Ovary (tissue), 9 donors: Measurements from ENCODE around the gene ASPM. TPM values are rescaled to one million over a fixed set of nuclear protein-coding genes. Genes with fewer than 3 reads are reported as not detected.

Experiments
- DNase-seq, 5 donors: peaks; one replicate each; pipeline ENCODE4 v3.0.0-alpha.2; 2019 to 2020
- H3K27ac ChIP-seq, 2 donors: fragments of 200-600 bp; one replicate each; pipeline versions ENCODE4 v1.5.1 to v1.8.0; 2019 to 2022
- H3K27me3 ChIP-seq: fragments of 200-600 bp; one replicate; pipeline ENCODE4 v1.8.0; 2022
- H3K36me3 ChIP-seq: fragments of 200-600 bp; sonication (generic); one replicate; pipeline ENCODE4 v1.5.1; 2019
- H3K4me1 ChIP-seq: one replicate; pipeline ENCODE4 v1.8.1; 2013; ENCODE audit warnings: mild to moderate bottlenecking, moderate library complexity; ENCODE audit not compliant: insufficient read depth
- H3K4me3 ChIP-seq: fragments of 200-600 bp; sonication (generic); one replicate; pipeline ENCODE4 v1.5.1; 2017
- H3K9me3 ChIP-seq, 2 donors: fragments of 200-600 bp in 1 of 2; sonication (generic) in 1 of 2; one replicate each; pipeline versions ENCODE4 v1.5.1 to v1.8.1; 2013 to 2019; ENCODE audit warnings: mild to moderate bottlenecking in 1 of 2, moderate library complexity in 1 of 2
- EP300 ChIP-seq: sonication (generic); formaldehyde crosslinking; IDR thresholded peaks from one replicate; pipeline ENCODE4 v1.6.1; 2017; ENCODE audit warnings: antibody characterized with exemption
- POLR2A ChIP-seq: fragments of 450-650 bp; IDR thresholded peaks from one replicate; pipeline ENCODE4 v1.6.1; 2017; ENCODE audit warnings: antibody characterized with exemption, mild to moderate bottlenecking, moderate library complexity
- WGBS, 3 donors: extraction: QIAGEN DNeasy Blood & Tissue Kit in 1 of 3; methylation state at CpG; one replicate each; pipeline versions ENCODE4 v1.1.5 to v1.1.7; 2013 to 2017; 5-methylcytosine and 5-hydroxymethylcytosine counted together
- intact Hi-C, 4 donors: fragments of 100-400 bp; cut with DNase I; formaldehyde crosslinking; loops; one replicate each; pipeline versions ENCODE4 v1.11.0 to v1.15.1; 2022 to 2023
- polyA plus RNA-seq, 2 donors: library from polyadenylated mRNA; stranded (reverse); fragments of 200-250 nt in 1 of 2; fragments of 350-450 nt in 1 of 2; fragmentation: Illumina TruSeq in 1 of 2; extraction: RNeasy Lipid Tissue Mini Kit (QIAGEN cat#74804) in 1 of 2; gene quantifications; one replicate each; pipeline ENCODE4 v1.2.3, GENCODE V29; 2013 to 2014
- total RNA-seq, 7 donors: library from RNA; depleted of rRNA in 2 of 7; stranded (reverse); fragments of >200 nt in 2 of 7; fragmentation: NEBNext Ultra II Directional in 3 of 7; extraction: Animal tissue kit (Norgen Biotek cat#: 25700) in 3 of 7; gene quantifications; one replicate each; pipeline versions ENCODE4 v1.1.0 to v1.2.4, GENCODE V29; 2016 to 2023
- TF ChIP-seq, protein P1 (sequence below), 3 donors: fragments of 450-650 bp in 2 of 3; fragments of 200-600 bp in 1 of 3; IDR thresholded peaks; one replicate each; pipeline versions ENCODE4 v1.5.1 to v1.8.0; 2016 to 2022; ENCODE audit warnings: antibody characterized with exemption in 3 of 3, mild to moderate bottlenecking in 1 of 3
- donor health status: DM: no; HTN: no; CAD: no; lungs with moderate emphysema.
- donor health status: DM: no; HTN: no; CAD: no.
- donor health status: Bipolar disorder and iron deficiency.
- donor health status: DM: yes; HTN: yes; CAD: no.
- donor health status: DM: no; HTN: no; CAD: no.
- donor health status: DM: yes; HTN: yes; CAD: no.

The ASPM gene
- total and polyA plus RNA-seq, 9 donors: 0.10 to 0.89 (median 0.33) TPM

DNA sequence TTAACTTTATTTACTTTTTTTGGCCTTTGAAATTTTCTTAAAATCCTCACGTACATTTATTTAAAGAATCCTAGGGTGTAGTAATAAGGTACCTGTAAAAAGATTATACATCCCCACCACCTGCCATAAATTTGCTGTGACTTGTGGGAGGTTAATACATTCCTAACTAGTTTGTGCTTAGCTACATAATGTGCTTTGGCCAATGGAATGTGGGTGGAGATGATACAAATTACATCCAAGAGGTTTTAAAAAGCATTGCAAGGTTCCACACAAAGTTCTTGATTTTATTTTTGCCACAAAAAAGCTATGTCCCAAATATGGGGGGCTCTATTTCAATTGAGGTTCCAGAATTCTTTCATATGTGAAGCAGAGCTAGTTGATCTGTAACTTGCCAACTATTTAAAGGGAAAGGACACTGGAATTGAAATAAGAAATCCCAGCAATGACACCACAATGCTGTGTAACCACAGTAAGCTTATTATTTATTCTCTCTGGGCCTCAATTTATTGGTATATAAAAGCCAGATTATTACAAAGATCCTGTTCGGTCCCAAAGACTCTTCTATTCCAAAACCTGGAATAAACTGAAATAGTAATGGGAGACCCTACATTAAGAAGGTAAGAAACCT lies 15.7 kb downstream of the ASPM start:
- Histone ChIP-seq H3K27me3 (no peaks in the 10 kb centered on the region), H3K9me3 (no peaks in the 10 kb centered on the region), H3K4me1 (peaks cover 1% of the 10 kb centered on the region), H3K27ac (no peak overlapping the region), H3K36me3 (no peaks in the 10 kb centered on the region), H3K4me3 (no peak overlapping the region)
- TF ChIP-seq, protein P1, sequence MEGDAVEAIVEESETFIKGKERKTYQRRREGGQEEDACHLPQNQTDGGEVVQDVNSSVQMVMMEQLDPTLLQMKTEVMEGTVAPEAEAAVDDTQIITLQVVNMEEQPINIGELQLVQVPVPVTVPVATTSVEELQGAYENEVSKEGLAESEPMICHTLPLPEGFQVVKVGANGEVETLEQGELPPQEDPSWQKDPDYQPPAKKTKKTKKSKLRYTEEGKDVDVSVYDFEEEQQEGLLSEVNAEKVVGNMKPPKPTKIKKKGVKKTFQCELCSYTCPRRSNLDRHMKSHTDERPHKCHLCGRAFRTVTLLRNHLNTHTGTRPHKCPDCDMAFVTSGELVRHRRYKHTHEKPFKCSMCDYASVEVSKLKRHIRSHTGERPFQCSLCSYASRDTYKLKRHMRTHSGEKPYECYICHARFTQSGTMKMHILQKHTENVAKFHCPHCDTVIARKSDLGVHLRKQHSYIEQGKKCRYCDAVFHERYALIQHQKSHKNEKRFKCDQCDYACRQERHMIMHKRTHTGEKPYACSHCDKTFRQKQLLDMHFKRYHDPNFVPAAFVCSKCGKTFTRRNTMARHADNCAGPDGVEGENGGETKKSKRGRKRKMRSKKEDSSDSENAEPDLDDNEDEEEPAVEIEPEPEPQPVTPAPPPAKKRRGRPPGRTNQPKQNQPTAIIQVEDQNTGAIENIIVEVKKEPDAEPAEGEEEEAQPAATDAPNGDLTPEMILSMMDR (IDR thresholded peaks at IDR 0.05): no peak
- no peak for TF ChIP-seq EP300
- TF ChIP-seq POLR2A: no peak
- no peak for DNase-seq
- WGBS, 3 donors: 91 to 95% (median 93%) methylated on average over 2 of the region's 2 CpGs
- intact Hi-C loops: no loop called here

DNA sequence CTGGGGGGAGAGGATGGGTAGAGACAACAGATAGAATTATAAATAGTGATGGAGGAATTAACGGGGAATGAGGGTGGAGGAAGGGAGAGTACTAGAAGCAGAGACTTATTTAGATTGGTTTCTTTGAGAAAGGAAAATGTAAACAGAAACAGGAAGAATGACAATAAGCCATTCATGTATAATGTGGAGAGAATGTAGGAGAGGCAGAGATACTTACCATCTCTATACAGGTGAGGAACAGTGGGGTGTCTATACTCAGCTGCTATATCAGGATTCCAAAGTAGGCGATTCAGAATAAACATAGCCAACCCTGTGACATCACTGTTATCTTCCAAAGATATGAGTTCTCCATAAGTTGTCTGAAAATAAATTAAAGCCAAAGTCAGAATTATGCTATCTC lies 16.8 kb downstream of the ASPM start:
- intact Hi-C loops: loop anchor here in 1 of 4 donors (5.0 kb wide), 1 partner anchor 338 kb away; no protein-coding TSS in a partner anchor
- 73 to 79% (median 75%) methylated on average over 2 of the region's 2 CpGs for WGBS, 3 donors
- TF ChIP-seq POLR2A: no peak
- TF ChIP-seq EP300: no peak
- TF ChIP-seq, protein P1 (IDR thresholded peaks at IDR 0.05): no peak

DNA sequence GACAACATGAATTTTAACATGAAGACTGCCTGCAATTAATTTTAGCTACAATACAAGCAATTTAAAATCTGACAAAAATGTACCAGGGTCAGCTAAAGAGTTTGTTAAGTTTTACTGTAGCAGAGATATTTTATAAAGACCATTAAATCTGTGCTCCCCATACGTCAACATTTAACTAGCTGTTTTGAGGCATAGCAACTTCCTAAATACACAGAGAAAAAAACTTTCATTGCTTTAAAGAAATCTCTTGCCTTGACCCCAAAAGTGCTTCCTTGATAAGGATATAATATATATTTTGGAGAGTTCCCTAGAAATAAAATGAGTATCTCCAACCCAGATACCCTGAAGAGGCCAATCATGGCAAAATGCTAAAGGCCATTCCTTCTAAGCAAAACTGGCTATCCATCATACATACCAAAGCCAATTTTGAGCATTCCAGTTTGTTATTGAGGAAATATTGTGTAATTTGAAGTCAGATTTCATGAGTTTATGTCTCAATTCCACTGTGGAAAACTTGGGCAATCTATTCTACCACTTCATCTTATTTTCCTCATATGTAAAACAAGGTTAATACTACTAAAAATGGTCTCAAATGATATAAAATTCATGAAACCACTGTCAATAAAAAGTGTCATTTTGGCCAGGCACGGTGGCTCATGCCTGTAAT lies 19.1 kb downstream of the ASPM start:
- intact Hi-C loops: loop anchor here in 1 of 4 donors (5.0 kb wide), 1 partner anchor 340 kb away; no protein-coding TSS in a partner anchor
- DNase-seq: no peak

More for the DNA sequence above, 16.8 kb downstream of the ASPM start:
- H3K36me3 ChIP-seq: no peaks in the 10 kb centered on the region
- no peak overlapping the region for H3K4me3 ChIP-seq
- no peaks in the 10 kb centered on the region for H3K27me3 ChIP-seq
- H3K27ac ChIP-seq: no peak overlapping the region
- no peaks in the 10 kb centered on the region for H3K9me3 ChIP-seq
- no peak for DNase-seq
- peaks cover 1% of the 10 kb centered on the region for H3K4me1 ChIP-seq

DNA sequence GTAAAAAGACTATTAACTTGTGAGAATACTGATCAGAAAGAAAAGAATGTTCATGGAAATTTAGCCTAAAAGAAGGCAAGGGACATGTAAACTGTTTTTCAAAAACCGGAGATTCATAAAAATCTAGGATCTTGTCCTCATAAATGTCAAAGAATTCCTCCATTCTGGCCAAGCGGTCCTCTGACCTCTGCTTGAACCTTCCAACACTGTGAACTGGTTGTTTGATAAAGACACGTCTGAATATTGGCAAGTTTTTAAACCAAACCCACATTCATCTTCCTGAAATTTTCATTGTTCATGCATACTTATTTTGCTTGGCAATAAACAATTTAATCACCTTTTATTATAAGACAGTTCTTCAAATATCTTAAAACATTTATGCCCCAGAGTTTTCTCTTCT lies 19.8 kb downstream of the ASPM start:
- intact Hi-C loops: loop anchor here in 1 of 4 donors (5.0 kb wide), 1 partner anchor 341 kb away; no protein-coding TSS in a partner anchor
- TF ChIP-seq POLR2A (no peak), EP300 (no peak)
- TF ChIP-seq, protein P1 (IDR thresholded peaks at IDR 0.05): no peak
- no peak for DNase-seq

More for the DNA sequence above, 19.1 kb downstream of the ASPM start:
- 79 to 95% (median 90%) methylated on average over 2 of the region's 2 CpGs for WGBS, 3 donors
- Histone ChIP-seq H3K27ac (no peak overlapping the region), H3K27me3 (no peaks in the 10 kb centered on the region), H3K36me3 (no peaks in the 10 kb centered on the region), H3K9me3 (no peaks in the 10 kb centered on the region), H3K4me3 (no peak overlapping the region), H3K4me1 (peaks cover 1% of the 10 kb centered on the region)
- TF ChIP-seq, protein P1 (IDR thresholded peaks at IDR 0.05): no peak
- TF ChIP-seq EP300 (no peak), POLR2A (no peak)

More for the DNA sequence above, 19.8 kb downstream of the ASPM start:
- Histone ChIP-seq H3K4me1 (peaks cover 1% of the 10 kb centered on the region), H3K36me3 (no peaks in the 10 kb centered on the region), H3K27ac (no peak overlapping the region), H3K27me3 (no peaks in the 10 kb centered on the region), H3K4me3 (no peak overlapping the region), H3K9me3 (no peaks in the 10 kb centered on the region)
- WGBS, 3 donors: 7 to 12% (median 9%) methylated on average over 3 of the region's 3 CpGs
